Testis (tissue), 3 donors: ENCODE data around the gene ZBTB7C. TPM values are rescaled to one million over a fixed set of nuclear protein-coding genes. Genes with fewer than 3 reads are reported as not detected.

Source experiments
- DNase-seq: peaks from one replicate; pipeline ENCODE4 v3.0.0-alpha.2; 2019
- H3K27ac ChIP-seq, 2 donors: fragments of 200-600 bp; sonication (generic); one replicate each; pipeline ENCODE4 v1.5.1; 2019
- H3K27me3 ChIP-seq: fragments of 200-600 bp; sonication (generic); one replicate; pipeline ENCODE4 v1.5.1; 2019
- H3K36me3 ChIP-seq: fragments of 200-600 bp; sonication (generic); one replicate; pipeline ENCODE4 v1.5.1; 2017; ENCODE audit warnings: low read depth; ENCODE audit errors: missing control alignments
- H3K4me1 ChIP-seq: fragments of 200-600 bp; sonication (generic); one replicate; pipeline ENCODE4 v1.5.1; 2019
- H3K4me3 ChIP-seq, 2 donors: fragments of 200-600 bp; sonication (generic); one replicate each; pipeline ENCODE4 v1.5.1; 2017 to 2019
- H3K9me3 ChIP-seq: fragments of 200-600 bp; sonication (generic); one replicate; pipeline ENCODE4 v1.5.1; 2017
- POLR2A ChIP-seq: fragments of 450-650 bp; IDR thresholded peaks from one replicate; pipeline ENCODE4 v1.6.1; 2017; ENCODE audit warnings: antibody characterized with exemption, mild to moderate bottlenecking, moderate library complexity
- WGBS, 2 donors: methylation state at CpG; one replicate each; pipeline ENCODE4 v1.1.5; 2018; 5-methylcytosine and 5-hydroxymethylcytosine counted together
- intact Hi-C: fragments of 100-400 bp; cut with DNase I; formaldehyde crosslinking; loops from one replicate; pipeline ENCODE4 v1.15.1; 2023; ENCODE audit warnings: low total_unique reads
- polyA plus RNA-seq: library from polyadenylated mRNA; stranded (reverse); fragments of 350-450 nt; fragmentation: Illumina TruSeq; extraction: RNeasy Lipid Tissue Mini Kit (QIAGEN cat#74804); gene quantifications from one replicate; pipeline ENCODE4 v1.2.3, GENCODE V29; 2014; ENCODE audit warnings: low read depth, low replicate concordance; ENCODE audit not compliant: insufficient read depth
- total RNA-seq, 2 donors: library from RNA; depleted of rRNA; stranded (reverse); fragments of >200 nt; gene quantifications; one replicate each; pipeline ENCODE4 v1.2.3, GENCODE V29; 2016
- TF ChIP-seq, protein P1 (sequence below), 3 experiments: fragments of 450-650 bp in 2 of 3; fragments of 200-600 bp in 1 of 3; sonication (generic) in 1 of 3; IDR thresholded peaks; one replicate each; pipeline ENCODE4 v1.5.1; 2016 to 2019; ENCODE audit warnings: antibody characterized with exemption in 3 of 3, mild to moderate bottlenecking in 2 of 3, moderate library complexity in 1 of 3

The ZBTB7C gene
- total and polyA plus RNA-seq, 3 donors from 2014 or later = 14.1 to 65.4 (median 42.4) TPM

DNA sequence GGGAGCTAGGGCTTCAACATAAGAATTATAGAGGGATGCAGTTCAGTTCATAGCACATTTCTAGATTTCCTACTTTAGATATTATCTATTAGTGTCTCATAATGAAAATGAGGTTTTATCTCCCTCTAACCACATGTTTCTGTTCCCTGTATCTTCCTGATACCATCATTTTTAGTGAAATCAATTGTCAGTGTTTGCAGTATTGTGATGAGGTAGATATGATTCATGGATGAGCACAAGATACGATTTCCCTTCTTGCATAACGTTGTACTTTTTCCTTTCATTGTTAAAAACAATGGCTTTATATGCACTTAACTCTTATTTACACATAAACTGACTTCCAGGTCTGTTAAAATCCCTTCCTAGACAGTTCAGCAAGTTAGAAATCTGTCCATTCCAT, 211.4 kb downstream of the ZBTB7C start:
- no peaks in the 10 kb centered on the region for H3K36me3 ChIP-seq
- no peak overlapping the region for H3K27ac ChIP-seq
- H3K27me3 ChIP-seq = no peaks in the 10 kb centered on the region
- no peak overlapping the region for H3K4me3 ChIP-seq
- peaks cover 34% of the 10 kb centered on the region for H3K4me1 ChIP-seq
- 81 to 87% methylated on average over 2 of the region's 2 CpGs for WGBS, 2 donors
- H3K9me3 ChIP-seq = no peaks in the 10 kb centered on the region
- TF ChIP-seq, protein P1, sequence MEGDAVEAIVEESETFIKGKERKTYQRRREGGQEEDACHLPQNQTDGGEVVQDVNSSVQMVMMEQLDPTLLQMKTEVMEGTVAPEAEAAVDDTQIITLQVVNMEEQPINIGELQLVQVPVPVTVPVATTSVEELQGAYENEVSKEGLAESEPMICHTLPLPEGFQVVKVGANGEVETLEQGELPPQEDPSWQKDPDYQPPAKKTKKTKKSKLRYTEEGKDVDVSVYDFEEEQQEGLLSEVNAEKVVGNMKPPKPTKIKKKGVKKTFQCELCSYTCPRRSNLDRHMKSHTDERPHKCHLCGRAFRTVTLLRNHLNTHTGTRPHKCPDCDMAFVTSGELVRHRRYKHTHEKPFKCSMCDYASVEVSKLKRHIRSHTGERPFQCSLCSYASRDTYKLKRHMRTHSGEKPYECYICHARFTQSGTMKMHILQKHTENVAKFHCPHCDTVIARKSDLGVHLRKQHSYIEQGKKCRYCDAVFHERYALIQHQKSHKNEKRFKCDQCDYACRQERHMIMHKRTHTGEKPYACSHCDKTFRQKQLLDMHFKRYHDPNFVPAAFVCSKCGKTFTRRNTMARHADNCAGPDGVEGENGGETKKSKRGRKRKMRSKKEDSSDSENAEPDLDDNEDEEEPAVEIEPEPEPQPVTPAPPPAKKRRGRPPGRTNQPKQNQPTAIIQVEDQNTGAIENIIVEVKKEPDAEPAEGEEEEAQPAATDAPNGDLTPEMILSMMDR (IDR thresholded peaks at IDR 0.05) = no peak
- TF ChIP-seq POLR2A = no peak
- DNase-seq = no peak
- intact Hi-C loops = no loop called here

DNA sequence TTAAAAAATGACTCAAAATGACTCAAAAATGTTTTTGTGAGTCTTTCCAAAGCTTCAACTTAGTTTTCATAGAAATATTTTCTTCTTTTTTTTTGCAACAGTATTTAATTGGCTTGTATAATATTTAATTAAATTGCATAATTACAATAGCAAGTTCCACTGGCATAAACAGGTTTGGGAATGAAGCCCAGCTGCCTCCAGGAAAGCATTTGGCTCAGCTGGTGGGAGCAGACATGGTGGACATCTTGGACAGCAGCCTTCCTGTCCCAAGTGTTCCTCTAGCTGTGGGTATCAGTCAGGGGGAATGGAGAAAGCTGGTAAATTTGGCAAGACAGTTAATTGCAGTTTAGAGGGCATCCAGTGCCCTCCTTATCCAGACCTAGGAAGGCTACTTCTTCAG, 213.4 kb downstream of the ZBTB7C start:
- no peak for DNase-seq
- H3K4me3 ChIP-seq = no peak overlapping the region
- TF ChIP-seq, protein P1 (IDR thresholded peaks at IDR 0.05) = no peak
- TF ChIP-seq POLR2A = no peak
- no peaks in the 10 kb centered on the region for H3K9me3 ChIP-seq
- no peaks in the 10 kb centered on the region for H3K36me3 ChIP-seq
- no peaks in the 10 kb centered on the region for H3K27me3 ChIP-seq
- H3K27ac ChIP-seq = no peak overlapping the region
- intact Hi-C loops = no loop called here
- H3K4me1 ChIP-seq = peaks cover 35% of the 10 kb centered on the region

DNA sequence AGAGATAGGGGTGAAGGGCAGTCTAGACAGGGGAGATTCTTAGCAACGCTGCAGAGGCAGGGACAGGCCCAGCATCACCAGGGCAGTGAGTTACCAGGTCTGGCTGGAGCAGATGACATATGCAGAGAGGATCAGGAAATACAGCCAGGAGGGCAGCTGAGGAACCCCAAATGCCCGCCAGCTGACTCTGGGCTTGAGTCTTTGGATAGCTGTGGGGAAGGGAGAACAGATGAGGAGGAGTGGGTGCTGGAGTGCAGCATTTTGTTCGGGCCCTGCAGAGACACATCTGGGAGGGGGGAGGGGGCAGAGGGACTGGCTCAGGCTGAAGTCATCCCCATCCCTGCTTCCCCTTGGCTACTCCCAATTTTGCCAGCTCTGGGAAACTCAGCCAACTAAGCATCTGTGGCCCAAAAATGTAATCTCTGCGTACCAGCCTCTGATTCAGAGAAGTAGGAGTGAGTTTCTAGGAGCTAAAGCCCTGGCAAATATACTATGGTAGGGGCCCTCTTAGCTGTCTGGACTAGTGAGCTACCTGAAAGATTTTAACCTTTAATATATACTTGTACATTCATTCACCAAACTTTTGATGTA, 214.5 kb downstream of the ZBTB7C start:
- no peaks in the 10 kb centered on the region for H3K36me3 ChIP-seq
- no peak for DNase-seq
- H3K27ac ChIP-seq = peak overlapping the region in 1 of 2 donors; percentile 11
- no peak for TF ChIP-seq POLR2A
- TF ChIP-seq, protein P1 (IDR thresholded peaks at IDR 0.05) = no peak
- 44 to 47% methylated on average over 4 of the region's 4 CpGs for WGBS, 2 donors
- no peak overlapping the region for H3K4me3 ChIP-seq
- H3K9me3 ChIP-seq = no peaks in the 10 kb centered on the region
- peaks cover 35% of the 10 kb centered on the region for H3K4me1 ChIP-seq
- H3K27me3 ChIP-seq = no peaks in the 10 kb centered on the region
- intact Hi-C loops = no loop called here

DNA sequence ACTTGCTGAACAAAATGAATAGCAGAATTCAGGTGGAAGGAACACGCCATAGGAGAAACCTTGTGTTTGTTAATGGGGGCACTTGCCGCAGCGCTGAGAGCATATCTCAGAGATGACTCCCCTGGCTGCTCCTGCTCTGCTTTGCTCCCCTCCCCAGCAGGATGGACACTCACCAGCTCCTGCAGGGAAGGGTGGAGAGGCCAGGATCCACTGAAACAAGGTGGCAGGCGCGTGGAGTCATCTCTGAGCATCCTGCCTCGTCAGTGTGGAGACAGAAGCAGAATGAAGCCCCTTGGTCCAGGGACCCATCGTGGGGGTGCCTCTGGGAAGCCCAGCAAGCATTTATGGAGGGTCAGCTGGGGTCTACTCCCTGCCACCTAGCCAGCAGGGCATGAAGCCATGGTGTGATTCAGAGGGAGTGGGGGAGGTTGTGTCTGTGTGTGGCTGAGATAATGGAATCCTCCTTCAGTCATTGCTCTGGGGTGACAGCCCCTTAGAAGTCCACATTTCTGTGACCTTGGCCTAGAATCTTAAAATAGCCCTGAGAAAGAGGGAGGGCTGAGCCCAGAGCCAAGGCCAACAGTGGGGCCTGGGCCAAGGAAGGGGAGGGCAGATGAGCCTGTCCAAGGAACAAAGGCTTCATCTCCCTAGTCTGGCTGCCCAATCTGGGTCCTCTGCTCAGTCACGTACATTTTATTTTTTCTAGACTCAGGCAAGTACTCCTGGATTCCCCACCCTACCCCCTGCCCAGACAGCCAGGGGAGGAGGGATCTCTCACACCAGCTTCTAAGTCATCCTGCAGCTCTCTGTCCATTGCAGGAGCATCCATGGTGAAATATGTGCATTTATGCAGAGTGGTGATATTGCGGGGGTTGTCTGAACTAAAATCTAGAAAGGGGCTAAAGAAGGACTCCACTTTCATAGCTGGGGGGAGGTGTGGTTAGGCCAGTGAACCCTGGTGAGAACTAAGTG, 215.4 kb downstream of the ZBTB7C start:
- no peaks in the 10 kb centered on the region for H3K27me3 ChIP-seq
- H3K27ac ChIP-seq = peak overlapping the region; percentile 12 to 46
- peaks cover 30% of the 10 kb centered on the region for H3K4me1 ChIP-seq
- 51 to 54% methylated on average over 5 to 9 of the region's 9 CpGs for WGBS, 2 donors
- H3K36me3 ChIP-seq = no peaks in the 10 kb centered on the region
- no peak overlapping the region for H3K4me3 ChIP-seq
- H3K9me3 ChIP-seq = no peaks in the 10 kb centered on the region
- TF ChIP-seq, protein P1 (IDR thresholded peaks at IDR 0.05) = no peak
- no peak for TF ChIP-seq POLR2A
- DNase-seq = peak; percentile 89
- intact Hi-C loops = no loop called here
